Stimulated activated CD8-positive, alpha-beta memory T cell treated with anti-CD3 and anti-CD28 coated beads, Interleukin-15, amount 100 ng/mL, for 4 hours (primary cell): ENCODE data around the gene SPATA9.

Experiments
- DNase-seq, 2 donors: peaks; one replicate each; pipeline ENCODE4 v3.0.0-alpha.2; 2020; ENCODE audit warnings: low read depth in 2 of 2

Gene SPATA9

GRCh38 chr5:95684361-95684760, 1.6 kb upstream of the SPATA9 start:
- no peak for DNase-seq

- DNase-seq: no peak
These were observed 9.7 kb downstream of the SPATA9 start for GRCh38 chr5:95673081-95673480.

DNA sequence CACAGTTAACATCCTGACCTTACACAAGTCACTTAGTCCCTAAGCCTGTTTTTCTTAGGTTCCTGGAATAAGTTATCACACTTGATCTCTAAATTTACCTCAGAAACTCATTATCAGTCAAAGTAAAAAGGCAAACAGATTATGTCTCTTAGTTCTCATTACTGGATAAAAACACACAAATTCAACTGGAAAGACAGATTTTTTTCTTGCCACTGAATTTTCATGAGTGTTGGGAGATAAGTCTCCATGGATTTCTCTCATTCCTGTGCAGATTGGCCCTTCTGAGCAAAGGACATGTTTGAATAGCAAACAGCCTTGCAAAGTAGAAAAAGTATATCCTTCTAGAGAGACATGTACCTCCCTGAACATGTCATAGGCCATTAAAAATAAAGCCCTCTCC, 10.2 kb downstream of the SPATA9 start:
- DNase-seq: no peak

- no peak for DNase-seq
These were observed 11.0 kb downstream of the SPATA9 start for GRCh38 chr5:95671826-95672225.

GRCh38 chr5:95670568-95670967, 12.2 kb downstream of the SPATA9 start:
- DNase-seq: no peak

DNA sequence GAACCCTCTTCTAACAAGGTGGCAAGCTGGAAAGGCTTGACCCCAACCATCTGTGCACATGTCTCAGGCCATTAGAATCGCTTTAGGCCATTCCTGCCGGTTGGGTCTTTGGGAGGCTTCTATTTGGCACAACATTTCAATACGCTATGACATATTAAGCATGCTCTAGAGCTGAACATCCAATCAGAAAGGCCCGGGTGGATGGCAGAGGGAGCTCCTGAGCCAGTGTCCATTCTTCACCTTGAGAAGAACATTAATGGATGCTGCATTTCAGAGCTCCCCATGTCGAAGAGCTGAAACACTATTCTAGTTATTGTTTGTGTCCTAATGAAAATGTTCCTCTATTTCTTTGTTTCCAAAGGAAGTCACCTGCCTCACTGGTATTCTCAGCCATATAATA, 12.8 kb downstream of the SPATA9 start:
- no peak for DNase-seq

DNA sequence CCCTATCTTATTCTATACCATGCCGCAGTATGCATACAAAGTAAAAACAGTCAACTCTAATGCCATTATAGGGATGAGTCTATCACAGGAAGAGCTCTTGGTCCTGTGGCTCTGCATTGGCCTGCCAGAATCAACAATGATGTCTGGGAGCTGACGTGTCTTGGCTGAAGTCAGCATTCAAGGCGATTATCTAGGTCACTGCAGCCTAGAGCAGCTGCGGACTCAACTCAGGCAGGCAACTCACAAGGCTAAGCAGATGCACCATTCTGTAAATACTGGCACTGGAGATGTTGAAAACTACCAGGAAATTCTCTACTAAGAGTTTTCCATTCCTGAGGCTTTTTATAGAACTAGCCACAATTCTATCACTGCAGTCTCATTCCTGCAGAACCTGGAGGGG, 13.3 kb downstream of the SPATA9 start:
- DNase-seq: no peak

DNA sequence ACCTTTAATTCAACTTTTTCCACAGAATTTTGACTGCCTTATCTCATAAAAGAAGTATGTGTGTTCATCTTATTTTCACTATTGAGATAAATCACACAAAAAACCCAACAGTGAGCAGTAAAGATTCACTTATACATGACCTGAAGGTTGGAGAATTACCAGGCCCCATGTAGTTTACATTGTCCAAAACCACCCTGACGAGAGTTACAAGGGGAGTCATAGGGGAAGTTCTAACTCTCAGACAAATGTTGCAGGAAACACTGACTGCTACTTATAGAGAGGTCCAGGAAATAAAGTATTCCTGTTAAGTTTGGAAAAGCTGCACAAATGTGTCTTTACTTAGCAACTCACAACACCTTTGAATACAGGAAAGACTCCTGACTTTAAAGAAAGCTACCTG, 14.1 kb downstream of the SPATA9 start:
- DNase-seq: no peak

GRCh38 chr5:95668216-95668615, 14.6 kb downstream of the SPATA9 start:
- no peak for DNase-seq

DNA sequence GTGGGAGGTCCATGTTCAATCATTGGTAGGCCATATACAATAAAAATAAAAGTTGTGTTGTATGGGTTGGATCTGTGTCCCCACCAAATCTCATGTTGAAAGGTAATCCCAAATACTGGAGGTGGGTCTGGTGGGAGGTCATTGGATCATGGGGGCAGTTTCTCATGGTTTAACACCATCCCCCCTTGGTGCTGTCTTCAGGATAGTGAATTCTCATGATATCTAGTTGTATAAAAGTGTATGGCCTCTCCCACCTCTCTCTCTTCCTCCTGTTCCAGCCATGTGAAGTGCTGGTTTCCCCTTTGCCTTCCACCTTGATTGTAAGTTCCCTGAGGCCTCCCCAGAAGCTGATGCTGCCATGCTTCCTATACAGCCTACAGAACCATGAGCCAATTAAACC, 15.1 kb downstream of the SPATA9 start:
- no peak for DNase-seq

- DNase-seq: no peak
These were observed 15.7 kb downstream of the SPATA9 start for GRCh38 chr5:95667061-95667618.

DNA sequence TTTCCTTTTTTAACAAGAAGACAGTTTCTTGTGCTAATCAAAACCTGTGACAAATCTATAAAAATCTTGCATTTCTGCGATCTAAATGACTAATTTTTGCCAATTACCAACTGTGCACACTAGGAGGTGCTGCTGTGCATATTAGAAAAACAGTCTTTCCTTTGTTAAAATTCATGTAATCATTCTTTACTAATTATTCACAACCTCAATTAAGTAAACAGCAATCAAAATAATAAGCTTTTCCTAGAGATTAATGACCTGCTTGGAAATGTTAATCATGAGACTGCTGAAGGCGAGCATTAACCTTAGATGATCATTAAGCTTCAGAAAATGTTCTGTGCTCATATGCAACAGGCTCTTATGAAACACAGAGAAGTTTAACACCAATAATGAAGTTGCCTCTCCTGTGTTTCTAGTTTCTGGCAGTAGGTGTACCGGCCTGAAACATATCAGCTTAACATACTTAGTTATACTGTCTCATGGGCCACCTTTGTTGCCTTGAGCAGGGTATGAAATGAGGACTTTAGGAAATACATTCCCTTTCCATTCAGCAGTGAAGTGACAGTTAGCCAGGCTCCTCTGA, 18.5 kb downstream of the SPATA9 start:
- DNase-seq: no peak

GRCh38 chr5:95662946-95663345, 19.8 kb downstream of the SPATA9 start:
- DNase-seq: no peak

DNA sequence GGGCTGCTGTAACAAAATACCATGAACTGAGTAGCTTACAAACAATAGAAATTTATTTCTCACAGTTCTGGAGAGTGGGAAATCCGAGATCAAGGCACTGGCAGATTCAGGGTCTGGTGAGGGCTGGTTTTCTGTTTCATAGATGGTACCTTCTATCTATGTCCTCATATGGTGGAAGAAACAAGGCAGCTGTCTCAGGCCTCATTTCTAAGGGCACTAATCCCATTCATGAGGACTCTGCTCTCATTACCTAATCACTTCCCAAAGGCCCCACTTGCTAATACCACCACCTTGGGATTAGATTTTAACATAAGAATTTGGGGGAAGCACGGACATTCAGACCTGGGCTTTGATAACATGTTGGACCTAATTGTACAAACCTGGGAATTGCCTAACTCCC, 22.7 kb downstream of the SPATA9 start:
- DNase-seq: no peak

DNA sequence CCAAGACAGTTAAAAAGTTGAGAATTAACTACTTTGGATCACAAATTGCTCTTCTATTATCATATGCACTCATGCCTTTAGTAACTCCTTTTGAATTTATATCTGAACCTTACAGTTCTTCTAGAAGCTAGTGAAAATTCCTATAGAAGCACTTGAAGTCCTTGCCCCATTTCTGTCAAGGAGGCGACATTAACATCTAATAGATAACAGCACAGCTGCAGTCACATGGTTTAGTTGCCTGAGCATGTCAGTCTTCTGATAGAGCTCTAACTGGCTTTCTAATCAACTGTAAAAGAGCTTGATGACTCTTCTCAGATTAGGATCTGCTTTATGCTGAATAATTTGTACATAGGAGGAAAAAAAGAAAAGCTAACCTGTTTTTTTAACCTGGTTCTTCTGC, 27.2 kb downstream of the SPATA9 start:
- DNase-seq: no peak

- no peak for DNase-seq
These were observed 28.6 kb downstream of the SPATA9 start for GRCh38 chr5:95654196-95654595.

GRCh38 chr5:95652849-95653248, 29.9 kb downstream of the SPATA9 start:
- no peak for DNase-seq

DNA sequence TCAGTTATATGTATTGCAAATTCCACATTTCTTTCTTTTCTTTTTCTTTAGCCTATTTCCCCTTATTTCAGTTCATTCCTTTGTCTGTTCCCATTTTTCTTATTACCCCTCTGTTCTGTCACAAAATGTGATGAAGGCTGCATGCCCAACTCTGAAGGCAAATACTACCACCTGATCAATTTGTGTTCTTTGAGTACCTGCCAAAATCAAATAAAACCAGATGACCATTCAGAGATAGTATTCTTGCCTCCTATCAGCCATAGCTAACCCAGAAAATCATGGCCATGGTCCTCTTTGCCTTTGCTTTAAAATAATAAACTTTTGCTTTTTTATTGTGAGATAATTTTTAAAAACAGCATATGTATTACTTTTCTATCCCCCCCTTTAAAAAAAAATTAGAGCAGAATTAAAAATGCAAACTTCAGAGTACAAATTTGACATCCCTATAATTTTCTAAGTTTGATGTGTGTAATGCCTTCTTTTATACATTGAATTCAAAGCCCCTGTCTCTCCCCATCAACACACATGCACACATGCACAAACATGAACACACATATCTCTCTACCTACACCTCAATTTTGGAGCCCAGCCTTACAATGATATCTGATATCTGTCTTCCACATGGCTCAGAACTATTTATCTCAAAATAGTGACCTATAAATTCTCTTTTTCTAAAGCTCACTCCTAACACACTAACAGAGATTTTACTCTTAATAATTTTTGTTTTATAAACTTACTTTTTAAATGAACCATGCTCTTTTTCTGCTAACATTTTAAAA, 32.8 kb downstream of the SPATA9 start:
- DNase-seq: no peak

DNA sequence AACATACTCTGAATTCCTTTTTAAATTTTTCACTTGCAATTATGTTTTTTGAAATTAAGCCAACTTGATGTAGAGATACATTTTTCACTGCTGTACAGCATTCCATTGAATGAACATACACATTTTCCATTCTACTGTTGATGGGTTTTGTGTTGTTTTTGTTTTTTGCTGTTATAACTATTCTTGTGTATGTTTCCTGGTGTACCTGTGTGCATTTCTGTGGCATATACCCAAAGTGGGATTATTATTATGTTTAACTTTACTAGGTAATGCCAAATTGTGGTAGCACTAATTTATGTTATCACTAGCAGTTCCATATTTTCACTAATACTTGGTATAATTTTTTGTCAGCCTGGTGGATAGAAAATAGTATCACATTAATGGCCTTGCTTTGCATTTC, 33.5 kb downstream of the SPATA9 start:
- DNase-seq: no peak

- no peak for DNase-seq
These were observed 34.6 kb downstream of the SPATA9 start for GRCh38 chr5:95647886-95648860.

DNA sequence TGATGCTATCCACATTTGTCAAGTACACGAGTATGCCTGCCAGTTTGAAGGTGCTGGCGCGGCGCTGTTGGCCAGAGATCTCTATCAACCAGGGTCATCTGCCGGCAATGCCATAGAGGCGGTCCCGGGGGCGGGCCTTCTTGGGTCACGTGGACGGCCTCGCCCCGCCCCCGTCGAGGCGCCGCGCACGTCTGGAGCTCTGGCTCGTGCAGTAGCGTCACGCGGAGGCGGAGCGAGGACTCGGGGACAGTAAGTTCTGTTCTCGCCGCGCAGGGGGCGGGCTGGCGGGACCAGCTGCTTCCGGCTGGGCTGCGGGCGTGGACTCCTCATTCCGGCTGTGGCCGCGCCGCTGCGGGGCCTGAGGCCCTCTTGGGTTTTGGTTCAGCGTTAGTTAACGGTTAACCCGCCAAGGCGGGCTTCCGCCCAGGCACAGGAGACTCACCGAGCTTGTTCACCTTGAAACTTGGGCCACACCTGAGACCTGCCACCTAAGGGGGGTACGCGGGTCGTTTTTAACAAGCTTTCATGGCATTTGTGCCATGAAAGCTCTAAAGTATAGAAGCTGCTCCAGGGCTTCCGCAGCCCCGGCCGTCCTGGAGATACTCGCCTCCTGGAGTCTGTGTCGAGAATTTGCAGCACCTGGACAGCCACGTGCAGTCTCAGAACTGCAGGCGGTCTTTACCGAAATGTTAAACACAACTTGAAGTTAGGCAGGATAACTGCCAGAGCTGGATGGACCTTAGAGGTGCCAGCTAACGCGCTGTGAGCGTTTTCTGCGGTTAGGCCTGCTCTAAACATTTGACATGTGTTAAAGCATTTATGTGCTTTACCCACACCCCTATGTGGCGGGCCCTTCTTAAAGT, 36.0 kb downstream of the SPATA9 start, which contains the start of gene RFESD:
RFESD (plus strand) TSS at position 209 of the 863 bp plus-strand sequence. CDS start 5,495 bp downstream, outside the sequence.
- DNase-seq: peak; percentile 88 to 90
